ENCODE data around the gene ARNT2. TPM values are rescaled to one million over a fixed set of nuclear protein-coding genes. Genes with fewer than 3 reads are reported as not detected.

Gene ARNT2
- total and polyA plus RNA-seq, 5 donors from 2014 or later = not detected

DNA sequence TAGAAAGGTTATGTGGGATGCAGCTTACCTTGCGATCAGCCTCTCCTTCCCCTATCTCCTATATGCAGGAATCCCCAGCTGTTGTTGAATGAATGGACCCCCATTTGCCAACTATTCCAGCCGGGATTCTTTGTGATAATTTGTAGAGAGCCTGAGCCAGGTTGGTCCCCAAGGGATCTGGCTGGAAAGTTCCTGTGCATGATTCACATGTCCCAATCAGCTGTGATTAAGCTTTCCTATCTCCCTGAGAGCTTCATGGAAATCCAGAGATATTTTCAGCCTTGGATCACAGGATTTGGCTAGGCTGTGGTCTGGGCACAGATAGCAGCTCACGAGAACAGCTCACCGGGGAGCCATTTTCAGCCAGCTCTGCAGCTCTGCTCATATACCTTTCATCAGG lies 76.7 kb downstream of the ARNT2 start:
- H3K9me3 Mint-ChIP-seq = peaks cover 0 to 9% (median 1%) of the 10 kb centered on the region in 7 donors
- Histone ChIP-seq H3K27ac (ENCODE audit: insufficient read depth, low read length, poor library complexity, severe bottlenecking) (no peak overlapping the region), H3K36me3 (ENCODE audit: control insufficient read depth, insufficient read depth, low read length) (no peaks in the 10 kb centered on the region), H3K4me3 (ENCODE audit: low read depth, low read length) (no peak overlapping the region), H3K4me1 (ENCODE audit: control insufficient read depth, insufficient read depth, low read length, poor library complexity, severe bottlenecking) (no peaks in the 10 kb centered on the region), H3K9me3 (ENCODE audit: control insufficient read depth in 2 of 2, low read length in 2 of 2) (no peaks in the 10 kb centered on the region), H3K27me3 (ENCODE audit: control insufficient read depth, insufficient read depth, low read length) (no peaks in the 10 kb centered on the region)
- no peak for DNase-seq
- no peaks in the 10 kb centered on the region for H3K36me3 Mint-ChIP-seq
- no peak for ATAC-seq (ENCODE audit: low read depth in 2 of 2)
- no peak overlapping the region for H3K27ac Mint-ChIP-seq
- no peaks in the 10 kb centered on the region for H3K4me1 Mint-ChIP-seq
- no peak overlapping the region for H3K4me3 Mint-ChIP-seq
- H3K27me3 Mint-ChIP-seq = peaks cover 14% of the 10 kb centered on the region

GRCh38 chr15:80482696-80483095 lies 78.5 kb downstream of the ARNT2 start:
- peaks cover 0 to under 1% (median 0%) of the 10 kb centered on the region in 7 donors for H3K9me3 Mint-ChIP-seq
- Histone ChIP-seq H3K36me3 (ENCODE audit: control insufficient read depth, insufficient read depth, low read length) (no peaks in the 10 kb centered on the region), H3K4me1 (ENCODE audit: control insufficient read depth, insufficient read depth, low read length, poor library complexity, severe bottlenecking) (no peaks in the 10 kb centered on the region), H3K27ac (ENCODE audit: insufficient read depth, low read length, poor library complexity, severe bottlenecking) (no peak overlapping the region), H3K27me3 (ENCODE audit: control insufficient read depth, insufficient read depth, low read length) (no peaks in the 10 kb centered on the region), H3K9me3 (ENCODE audit: control insufficient read depth in 2 of 2, low read length in 2 of 2) (no peaks in the 10 kb centered on the region), H3K4me3 (ENCODE audit: low read depth, low read length) (no peak overlapping the region)
- H3K4me1 Mint-ChIP-seq = no peaks in the 10 kb centered on the region
- no peak overlapping the region for H3K4me3 Mint-ChIP-seq
- peaks cover 14% of the 10 kb centered on the region for H3K27me3 Mint-ChIP-seq
- no peaks in the 10 kb centered on the region for H3K36me3 Mint-ChIP-seq
- no peak overlapping the region for H3K27ac Mint-ChIP-seq
- ATAC-seq (ENCODE audit: low read depth in 2 of 2) (no peak), DNase-seq (no peak)

DNA sequence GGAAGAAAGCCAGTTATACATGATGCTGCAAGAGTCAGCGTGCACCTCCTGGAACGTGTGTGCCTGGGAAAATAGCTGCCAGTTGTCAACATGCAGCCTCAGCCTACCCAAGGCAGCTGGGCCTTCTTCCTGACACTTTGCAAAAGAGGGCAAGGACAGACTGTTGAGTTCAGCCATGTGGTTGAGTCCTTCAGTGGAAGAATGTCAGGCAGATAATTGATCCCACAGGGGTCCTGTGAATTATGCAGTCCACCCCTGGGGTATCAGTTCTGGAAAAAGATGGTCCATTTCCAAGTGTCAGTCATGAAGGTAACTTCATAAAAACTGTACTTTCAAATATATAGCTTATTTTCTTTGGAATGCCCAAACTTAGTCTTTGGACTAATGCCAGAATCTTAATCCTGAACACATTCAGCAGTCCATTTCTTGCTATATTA lies 79.6 kb downstream of the ARNT2 start:
- Mint-ChIP-seq H3K27me3 (peaks cover 8% of the 10 kb centered on the region), H3K4me1 (no peaks in the 10 kb centered on the region), H3K27ac (no peak overlapping the region), H3K4me3 (no peak overlapping the region), H3K36me3 (no peaks in the 10 kb centered on the region), H3K9me3 (no peaks in the 10 kb centered on the region)
- no peak for DNase-seq
- H3K4me3 ChIP-seq (ENCODE audit: low read depth, low read length) = no peak overlapping the region
- H3K36me3 ChIP-seq (ENCODE audit: control insufficient read depth, insufficient read depth, low read length) = no peaks in the 10 kb centered on the region
- no peak for ATAC-seq (ENCODE audit: low read depth in 2 of 2)
- H3K27me3 ChIP-seq (ENCODE audit: control insufficient read depth, insufficient read depth, low read length) = no peaks in the 10 kb centered on the region
- no peak overlapping the region for H3K27ac ChIP-seq (ENCODE audit: insufficient read depth, low read length, poor library complexity, severe bottlenecking)
- H3K9me3 ChIP-seq (ENCODE audit: control insufficient read depth in 2 of 2, low read length in 2 of 2) = no peaks in the 10 kb centered on the region
- no peaks in the 10 kb centered on the region for H3K4me1 ChIP-seq (ENCODE audit: control insufficient read depth, insufficient read depth, low read length, poor library complexity, severe bottlenecking)

DNA sequence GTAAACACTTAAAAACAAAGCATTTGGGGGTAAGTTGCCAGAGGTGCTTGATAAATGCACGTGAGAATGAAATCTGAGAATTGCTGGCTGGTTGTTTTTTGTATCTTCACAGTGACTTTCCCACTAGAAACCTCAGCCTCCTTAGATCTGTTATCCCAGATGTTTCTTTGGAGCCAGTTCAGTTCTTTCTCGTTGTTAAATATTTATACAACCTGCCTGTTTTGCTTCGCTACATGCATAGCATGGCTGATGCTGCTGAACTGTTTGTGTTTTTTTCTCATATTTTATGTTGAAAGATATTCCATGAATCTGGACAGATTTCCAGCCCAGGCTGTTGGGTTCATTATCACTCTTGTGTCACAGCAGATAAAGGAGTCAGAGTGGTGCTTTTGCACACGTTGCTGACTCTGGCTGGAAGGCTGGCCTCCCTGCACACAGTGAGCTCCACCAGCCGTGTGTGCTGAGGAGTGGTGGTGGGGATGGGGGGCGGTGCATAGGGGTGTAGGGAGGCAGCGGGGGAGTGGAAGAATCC lies 80.2 kb downstream of the ARNT2 start:
- H3K27ac ChIP-seq (ENCODE audit: insufficient read depth, low read length, poor library complexity, severe bottlenecking) = no peak overlapping the region
- H3K4me1 Mint-ChIP-seq = no peaks in the 10 kb centered on the region
- no peaks in the 10 kb centered on the region for H3K27me3 ChIP-seq (ENCODE audit: control insufficient read depth, insufficient read depth, low read length)
- H3K9me3 ChIP-seq (ENCODE audit: control insufficient read depth in 2 of 2, low read length in 2 of 2) = no peaks in the 10 kb centered on the region
- no peak overlapping the region for H3K4me3 ChIP-seq (ENCODE audit: low read depth, low read length)
- no peak overlapping the region for H3K27ac Mint-ChIP-seq
- ATAC-seq (ENCODE audit: low read depth in 2 of 2) (no peak), DNase-seq (no peak)
- H3K36me3 ChIP-seq (ENCODE audit: control insufficient read depth, insufficient read depth, low read length) = no peaks in the 10 kb centered on the region
- H3K4me3 Mint-ChIP-seq = no peak overlapping the region
- no peaks in the 10 kb centered on the region for H3K9me3 Mint-ChIP-seq
- no peaks in the 10 kb centered on the region for H3K4me1 ChIP-seq (ENCODE audit: control insufficient read depth, insufficient read depth, low read length, poor library complexity, severe bottlenecking)
- peaks cover 8% of the 10 kb centered on the region for H3K27me3 Mint-ChIP-seq
- no peaks in the 10 kb centered on the region for H3K36me3 Mint-ChIP-seq

GRCh38 chr15:80485370-80486164 lies 81.4 kb downstream of the ARNT2 start:
- DNase-seq = no peak
- no peaks in the 10 kb centered on the region for H3K4me1 Mint-ChIP-seq
- Histone ChIP-seq H3K27me3 (ENCODE audit: control insufficient read depth, insufficient read depth, low read length) (no peaks in the 10 kb centered on the region), H3K4me3 (ENCODE audit: low read depth, low read length) (no peak overlapping the region), H3K36me3 (ENCODE audit: control insufficient read depth, insufficient read depth, low read length) (no peaks in the 10 kb centered on the region), H3K4me1 (ENCODE audit: control insufficient read depth, insufficient read depth, low read length, poor library complexity, severe bottlenecking) (no peaks in the 10 kb centered on the region), H3K9me3 (ENCODE audit: control insufficient read depth in 2 of 2, low read length in 2 of 2) (no peaks in the 10 kb centered on the region), H3K27ac (ENCODE audit: insufficient read depth, low read length, poor library complexity, severe bottlenecking) (no peak overlapping the region)
- ATAC-seq (ENCODE audit: low read depth in 2 of 2) = no peak
- H3K4me3 Mint-ChIP-seq = no peak overlapping the region
- H3K27ac Mint-ChIP-seq = no peak overlapping the region
- H3K9me3 Mint-ChIP-seq = no peaks in the 10 kb centered on the region
- H3K36me3 Mint-ChIP-seq = no peaks in the 10 kb centered on the region
- peaks cover 8% of the 10 kb centered on the region for H3K27me3 Mint-ChIP-seq

- ATAC-seq (ENCODE audit: low read depth in 2 of 2) = no peak
- H3K36me3 ChIP-seq (ENCODE audit: control insufficient read depth, insufficient read depth, low read length) = no peaks in the 10 kb centered on the region
- Mint-ChIP-seq H3K9me3 (no peaks in the 10 kb centered on the region), H3K36me3 (no peaks in the 10 kb centered on the region), H3K4me3 (no peak overlapping the region), H3K27me3 (peaks cover 4% of the 10 kb centered on the region), H3K27ac (no peak overlapping the region), H3K4me1 (no peaks in the 10 kb centered on the region)
- H3K4me3 ChIP-seq (ENCODE audit: low read depth, low read length) = no peak overlapping the region
- H3K27ac ChIP-seq (ENCODE audit: insufficient read depth, low read length, poor library complexity, severe bottlenecking) = no peak overlapping the region
- DNase-seq = no peak
- no peaks in the 10 kb centered on the region for H3K4me1 ChIP-seq (ENCODE audit: control insufficient read depth, insufficient read depth, low read length, poor library complexity, severe bottlenecking)
- H3K9me3 ChIP-seq (ENCODE audit: control insufficient read depth in 2 of 2, low read length in 2 of 2) = no peaks in the 10 kb centered on the region
- H3K27me3 ChIP-seq (ENCODE audit: control insufficient read depth, insufficient read depth, low read length) = no peaks in the 10 kb centered on the region
Observed at GRCh38 chr15:80487839-80488390, 83.7 kb downstream of the ARNT2 start.

- H3K9me3 Mint-ChIP-seq = no peaks in the 10 kb centered on the region
- no peaks in the 10 kb centered on the region for H3K36me3 ChIP-seq (ENCODE audit: control insufficient read depth, insufficient read depth, low read length)
- H3K27ac Mint-ChIP-seq = no peak overlapping the region
- H3K4me3 Mint-ChIP-seq = no peak overlapping the region
- no peak overlapping the region for H3K4me3 ChIP-seq (ENCODE audit: low read depth, low read length)
- H3K27ac ChIP-seq (ENCODE audit: insufficient read depth, low read length, poor library complexity, severe bottlenecking) = no peak overlapping the region
- H3K9me3 ChIP-seq (ENCODE audit: control insufficient read depth in 2 of 2, low read length in 2 of 2) = no peaks in the 10 kb centered on the region
- DNase-seq = no peak
- peaks cover 4% of the 10 kb centered on the region for H3K27me3 Mint-ChIP-seq
- ATAC-seq (ENCODE audit: low read depth in 2 of 2) = no peak
- no peaks in the 10 kb centered on the region for H3K4me1 Mint-ChIP-seq
- H3K4me1 ChIP-seq (ENCODE audit: control insufficient read depth, insufficient read depth, low read length, poor library complexity, severe bottlenecking) = no peaks in the 10 kb centered on the region
- H3K27me3 ChIP-seq (ENCODE audit: control insufficient read depth, insufficient read depth, low read length) = no peaks in the 10 kb centered on the region
- no peaks in the 10 kb centered on the region for H3K36me3 Mint-ChIP-seq
Observed at GRCh38 chr15:80489030-80489594, 84.9 kb downstream of the ARNT2 start.
